Head of caudate nucleus (tissue), 42 donors: ENCODE results near the gene CMIP.
A peak's percentile ranks its signal among the peaks of the same experiment; 100 is the strongest.
"Not testable (repeated sequence)": the region's sequence is repeated elsewhere in the genome, so short reads cannot be mapped to it uniquely, and the experiment has no call there.

Source experiments
- DNase-seq, 42 donors: peaks; one replicate each; pipeline versions ENCODE4 v3.0.0 to v3.0.0-alpha.2; 2020 to 2021; ENCODE audit warnings: mixed read lengths in 7 of 42
- intact Hi-C: fragments of 100-400 bp; cut with DNase I; formaldehyde crosslinking; loops from one replicate; pipeline ENCODE4 v1.15.0; 2022

The CMIP gene

DNA sequence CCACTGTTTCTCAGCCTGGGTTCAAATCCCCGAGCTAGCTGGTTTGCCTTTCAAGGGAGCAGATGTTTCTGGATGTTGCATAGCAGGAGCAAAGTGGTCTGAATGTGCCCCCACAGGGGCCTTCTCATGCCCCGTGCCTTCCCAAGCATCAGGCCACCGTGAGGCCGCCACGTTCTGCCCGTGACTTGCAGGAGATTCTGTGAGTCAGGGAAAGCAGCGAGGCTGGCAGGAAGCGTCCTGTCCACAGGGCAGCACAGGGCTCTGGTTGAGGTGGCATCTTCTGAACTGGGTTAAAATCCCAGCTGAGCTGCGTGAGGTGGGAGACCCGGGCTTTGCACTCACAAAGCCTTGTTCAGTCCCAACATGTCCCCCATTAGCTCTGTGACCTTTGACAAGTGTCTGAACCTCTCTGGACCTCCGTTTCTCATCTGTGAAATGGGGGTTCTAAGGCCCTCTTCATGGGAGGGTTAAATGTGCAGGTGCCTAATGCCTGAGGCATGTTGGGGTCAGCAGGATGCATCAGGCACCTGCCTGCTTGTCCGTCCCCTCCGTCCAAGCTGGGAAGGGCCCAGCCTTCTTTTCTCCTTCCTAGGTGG lies 239.7 kb downstream of the CMIP start:
- DNase-seq, result no peak
- intact Hi-C loops, result no loop called here

DNA sequence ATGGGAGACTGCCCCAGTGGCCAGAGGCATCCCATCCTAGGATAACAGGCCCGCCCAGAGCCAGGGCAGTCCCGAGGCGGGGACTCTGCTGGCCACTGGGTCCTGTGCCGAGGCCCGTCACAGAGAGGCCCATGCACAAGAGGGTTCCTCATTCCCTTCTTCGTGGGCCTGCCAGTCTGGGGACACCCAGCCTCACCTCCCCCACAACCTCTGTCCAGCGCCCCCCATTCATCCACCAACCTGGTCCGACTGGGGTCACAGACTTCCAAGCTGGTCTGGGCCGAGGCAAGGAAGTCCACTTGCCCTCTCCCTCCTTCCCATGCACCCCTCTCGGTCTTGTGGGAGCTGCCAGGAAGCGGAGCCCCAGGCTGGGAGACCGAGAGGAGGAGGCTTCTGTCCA lies 240.3 kb downstream of the CMIP start:
- DNase-seq, result no peak
- intact Hi-C loops, result no loop called here

DNA sequence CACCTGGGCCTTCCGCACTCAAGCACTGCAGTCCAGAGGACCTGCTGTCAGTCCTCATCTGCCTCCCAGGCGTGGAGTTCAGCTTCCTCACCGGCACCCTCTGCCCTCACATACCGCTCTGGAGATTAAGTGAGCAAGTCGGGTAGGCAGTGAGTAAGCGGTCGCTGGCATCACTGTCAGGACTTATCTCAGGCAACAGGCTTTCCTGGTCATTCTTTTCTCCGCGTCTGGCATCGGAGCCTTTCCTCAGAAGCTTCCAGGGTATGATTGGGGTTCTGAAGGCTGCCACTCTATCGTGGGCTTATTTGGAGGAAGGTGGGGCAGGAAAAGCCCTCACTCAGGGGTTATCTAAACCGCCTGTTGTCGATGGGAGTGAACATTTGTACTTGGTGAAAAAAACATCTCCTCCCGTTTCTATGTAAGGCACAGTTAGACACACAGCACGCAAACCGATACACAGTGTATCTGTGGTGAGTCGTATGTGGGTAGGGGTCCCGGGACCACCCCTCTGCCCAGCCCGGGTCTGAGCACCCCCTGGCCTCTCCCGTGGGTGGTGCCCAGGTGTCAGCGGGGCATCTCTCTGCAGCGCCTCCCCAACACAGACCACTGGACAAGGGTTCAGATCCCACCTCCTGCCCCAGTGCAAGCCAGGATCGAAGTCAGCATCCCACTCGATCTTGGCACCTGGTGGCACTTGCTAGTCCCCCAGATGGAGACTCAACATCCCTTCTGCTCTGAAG lies 242.0 kb downstream of the CMIP start:
- DNase-seq, result no peak
- intact Hi-C loops, result no loop called here

DNA sequence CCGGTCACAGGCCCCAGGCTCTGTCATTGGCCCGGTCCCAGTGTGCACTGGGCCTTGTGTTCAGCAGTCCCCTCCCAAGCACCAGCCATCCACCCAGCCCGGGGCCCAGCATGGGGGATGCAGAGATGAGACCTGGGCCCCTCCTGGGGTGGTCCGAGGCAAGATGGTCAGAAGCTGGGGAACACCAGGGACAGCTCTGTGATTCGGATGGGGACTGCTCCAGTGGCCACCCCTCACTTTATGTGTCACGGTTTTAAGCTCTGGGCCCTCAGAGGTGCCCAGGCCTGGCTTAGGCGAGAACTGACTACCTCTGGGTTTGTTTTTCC lies 242.5 kb downstream of the CMIP start:
- intact Hi-C loops, result no loop called here
- DNase-seq, result no peak

DNA sequence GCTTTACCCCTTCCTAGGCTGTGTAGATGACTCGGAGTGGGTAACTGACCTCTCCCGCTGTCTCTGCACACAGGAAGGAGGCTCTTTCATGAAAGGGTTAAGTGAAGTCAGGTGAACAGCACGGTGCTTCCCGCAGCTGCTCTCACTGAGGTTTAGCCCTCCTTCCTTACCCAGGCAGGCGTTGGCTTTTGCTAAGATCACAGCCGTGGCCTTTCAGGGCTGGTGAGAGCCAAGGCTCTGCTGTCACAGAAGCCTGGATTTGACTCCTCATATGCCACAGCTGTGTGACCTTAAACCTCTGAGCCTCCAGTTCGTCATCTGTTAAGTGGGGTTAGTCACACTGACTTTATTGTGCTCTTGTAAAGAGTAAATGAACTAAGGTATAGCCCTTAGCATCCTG lies 243.6 kb downstream of the CMIP start:
- intact Hi-C loops, result no loop called here
- no peak for DNase-seq

DNA sequence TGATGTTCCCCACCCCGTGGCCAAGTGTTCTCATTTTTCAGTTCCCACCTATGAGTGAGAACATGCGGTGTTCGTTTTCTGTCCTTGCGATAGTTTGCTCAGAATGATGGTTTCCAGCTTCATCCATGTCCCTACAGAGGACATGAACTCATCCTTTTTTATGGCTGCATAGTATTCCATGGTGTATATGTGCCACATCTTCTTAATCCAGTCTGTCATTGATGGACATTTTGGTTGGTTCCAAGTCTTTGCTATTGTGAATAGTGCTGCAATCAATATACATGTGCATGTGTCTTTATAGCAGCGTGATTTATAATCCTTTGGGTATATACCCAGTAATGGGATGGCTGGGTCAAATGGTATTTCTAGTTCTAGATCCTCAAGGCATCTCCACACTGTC lies 244.2 kb downstream of the CMIP start:
- DNase-seq, intact Hi-C loops: not testable (repeated sequence)

DNA sequence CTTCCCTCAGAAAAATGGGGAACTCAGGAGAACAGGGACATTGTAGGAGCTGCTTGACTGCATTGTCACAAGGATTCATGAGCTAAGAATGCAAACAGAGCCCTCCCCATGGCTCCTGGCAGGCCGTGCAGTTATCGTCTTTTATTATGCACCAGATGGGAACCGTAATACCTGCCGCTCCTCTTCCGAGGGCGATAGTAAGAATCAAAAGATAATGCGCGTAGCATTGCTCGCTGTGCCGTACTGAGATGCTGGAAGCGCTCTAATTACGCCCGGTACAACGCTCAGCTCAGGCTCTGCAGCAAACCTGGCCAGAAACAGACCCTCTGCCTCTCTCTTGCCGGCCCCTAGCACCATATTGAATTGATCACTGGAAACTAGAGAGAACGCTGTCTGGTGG lies 247.4 kb downstream of the CMIP start:
- no peak for DNase-seq
- intact Hi-C loops, result loop anchor here (10.0 kb wide), 1 partner anchor 67 kb away; no protein-coding TSS in a partner anchor

DNA sequence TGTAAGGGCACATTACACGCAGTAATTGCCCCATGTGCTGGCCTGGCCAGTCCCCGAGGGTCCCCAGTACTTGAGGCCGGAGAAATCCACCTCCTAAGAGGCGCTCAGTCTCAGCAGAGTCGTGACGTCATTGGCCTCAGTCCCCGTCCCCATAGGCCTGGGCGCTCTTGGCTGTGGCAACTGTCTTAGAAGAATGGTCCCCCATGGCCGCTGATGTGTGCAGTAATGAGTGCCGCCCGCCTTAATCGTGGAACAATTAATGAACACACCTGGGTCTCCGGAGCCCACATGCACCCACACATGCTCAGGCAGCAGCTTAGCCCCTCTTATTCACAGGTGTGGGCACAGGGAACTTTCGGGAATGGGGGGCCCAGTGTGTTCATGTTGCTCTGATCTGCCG lies 248.0 kb downstream of the CMIP start:
- intact Hi-C loops, result loop anchor here (10.0 kb wide), 1 partner anchor 68 kb away; no protein-coding TSS in a partner anchor
- no peak for DNase-seq

DNA sequence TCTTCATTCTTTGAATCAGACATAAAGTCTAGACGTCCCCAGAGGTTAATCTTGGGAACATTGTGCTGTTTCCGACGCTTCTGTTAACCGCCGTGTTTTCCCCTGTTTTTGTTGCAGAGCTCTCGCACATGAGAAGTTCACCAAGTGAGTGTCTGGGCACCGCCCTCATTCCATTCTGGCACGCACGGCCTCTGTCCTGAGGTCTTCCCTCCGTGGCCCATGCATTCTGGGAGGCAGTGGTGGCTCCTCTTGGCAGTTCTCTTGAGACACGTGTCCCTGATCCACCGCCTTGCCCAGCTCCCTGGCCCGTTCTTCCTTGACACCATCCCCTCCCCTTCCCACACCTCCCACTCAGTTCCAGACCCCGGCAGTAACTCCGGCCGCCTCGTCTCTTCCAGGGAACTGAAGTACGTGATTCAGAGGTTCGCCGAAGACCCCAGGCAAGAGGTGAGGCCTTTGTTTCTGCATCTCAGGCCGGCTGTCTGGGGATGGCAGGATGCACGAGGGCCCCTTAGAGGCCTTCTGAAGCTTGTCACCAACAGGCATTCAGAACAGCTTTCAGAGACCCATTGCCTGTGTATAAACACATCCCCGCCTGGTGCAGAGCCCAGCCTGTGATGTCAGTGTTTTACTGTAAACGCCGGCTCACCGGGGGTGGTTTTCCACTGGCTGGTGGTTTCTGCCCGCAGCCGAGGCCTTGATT lies 248.6 kb downstream of the CMIP start:
- DNase-seq, result peak in 7 of 42 donors; percentile 24 to 74 (median 40)
- intact Hi-C loops, result loop anchor here (10.0 kb wide), 1 partner anchor 68 kb away; no protein-coding TSS in a partner anchor

DNA sequence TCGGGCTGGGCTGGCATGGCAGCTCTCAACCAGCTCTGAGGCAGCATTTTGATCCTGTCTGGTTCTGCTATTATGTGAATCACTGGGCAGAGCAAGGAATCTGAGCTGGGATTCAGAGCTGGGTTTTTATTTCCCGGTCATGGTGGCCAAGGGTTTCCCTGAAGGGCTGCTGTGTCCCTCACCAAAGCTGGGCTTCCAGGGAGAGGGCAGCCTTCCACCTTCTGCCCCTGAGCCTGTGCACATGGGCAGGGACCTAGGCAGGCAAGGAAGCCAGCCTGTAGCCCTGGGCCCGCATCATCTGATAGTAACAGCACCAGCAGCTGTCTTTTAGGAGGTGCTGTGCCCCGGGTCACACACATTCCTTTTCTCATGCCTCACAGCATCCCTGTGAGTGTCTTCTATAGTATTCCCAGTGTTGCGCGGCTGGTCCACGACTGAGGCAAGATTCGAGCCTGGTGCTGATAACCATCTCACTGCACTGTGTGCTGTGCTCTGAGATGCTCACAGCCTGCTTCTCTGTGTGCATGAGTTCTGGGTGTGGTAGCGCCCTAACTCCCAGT lies 249.2 kb downstream of the CMIP start:
- no peak for DNase-seq
- intact Hi-C loops, result loop anchor here (10.0 kb wide), 1 partner anchor 69 kb away; no protein-coding TSS in a partner anchor

DNA sequence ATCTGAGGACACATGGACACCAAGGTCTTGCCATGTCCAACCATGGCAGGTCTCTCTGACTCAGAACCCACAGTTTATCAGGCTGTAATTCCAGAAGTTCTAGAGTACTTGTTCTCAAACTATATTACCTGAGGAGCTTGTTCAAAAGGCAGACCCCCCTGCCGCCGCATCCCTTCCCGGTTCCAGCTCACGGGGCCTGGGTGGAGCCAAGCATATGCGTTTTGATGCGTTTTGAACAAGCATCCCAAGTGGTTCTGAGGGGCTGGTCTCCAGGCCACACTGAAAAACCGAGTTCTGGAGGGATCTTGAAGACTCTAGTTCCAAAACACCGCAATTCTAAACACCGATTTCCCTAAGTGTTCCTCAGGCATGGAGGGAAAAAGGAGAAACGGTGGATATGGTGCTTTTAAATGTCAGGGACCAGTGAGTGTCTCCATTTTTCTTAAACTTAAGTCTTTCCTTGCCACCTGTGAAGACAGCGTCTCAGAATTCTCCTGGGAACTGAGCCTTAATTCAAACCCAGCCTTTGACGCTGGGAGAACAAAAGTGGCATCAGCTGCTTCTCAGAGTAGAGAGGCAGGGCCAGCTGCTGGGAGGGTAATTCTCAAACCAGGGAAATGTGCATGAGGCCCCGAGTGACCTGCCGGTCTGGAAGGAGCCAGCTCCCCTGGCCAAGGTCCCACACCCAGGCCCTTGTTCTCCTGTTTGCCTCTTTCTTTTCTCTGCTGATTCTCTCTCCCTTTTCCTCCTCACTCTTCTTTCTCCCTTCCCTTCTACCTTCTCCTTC lies 250.1 kb downstream of the CMIP start:
- peak in 13 of 42 donors; percentile 31 to 66 (median 53) for DNase-seq
- intact Hi-C loops, result loop anchor here (10.0 kb wide), 1 partner anchor 70 kb away; no protein-coding TSS in a partner anchor

DNA sequence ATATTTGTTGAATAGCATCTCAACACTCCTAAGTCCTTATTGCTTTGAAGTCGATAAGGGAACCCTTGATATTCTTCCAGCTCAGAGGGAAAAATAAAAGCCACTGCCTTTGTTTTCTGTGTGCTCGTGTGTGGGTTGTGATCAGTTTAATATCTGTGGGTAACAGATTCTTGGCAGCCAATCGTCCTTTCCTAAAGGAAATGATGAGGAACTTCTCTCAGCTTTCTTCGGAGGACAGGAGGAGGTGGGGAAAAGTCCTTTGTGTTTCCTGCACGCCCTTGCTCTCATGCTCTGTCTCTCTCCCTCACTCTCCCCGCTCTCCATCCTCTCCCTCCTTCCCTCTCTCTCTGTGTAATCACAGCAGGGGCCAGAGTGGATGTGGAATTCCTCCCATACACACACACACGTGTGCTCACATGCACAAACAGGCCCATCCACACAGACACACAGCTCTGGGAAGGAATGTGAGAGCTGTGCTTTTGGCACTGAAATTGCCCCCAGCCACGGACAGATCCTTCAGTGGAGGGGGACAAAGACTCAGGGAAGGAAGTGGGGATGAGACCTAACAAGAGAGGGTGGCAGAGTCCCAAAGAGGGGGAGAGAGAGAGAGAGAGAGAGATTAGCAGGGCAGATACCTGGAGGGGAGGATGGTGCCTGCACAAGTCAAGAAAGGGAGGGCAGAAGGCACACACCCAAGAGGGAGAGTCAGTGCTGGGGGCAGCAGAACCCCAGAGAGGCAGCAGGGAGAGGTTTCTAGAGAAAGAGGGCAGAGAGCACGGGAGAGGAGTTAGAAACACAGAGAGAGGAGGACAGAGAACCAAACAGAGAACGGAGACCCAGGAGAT lies 250.9 kb downstream of the CMIP start:
- intact Hi-C loops, result loop anchor here (10.0 kb wide), 1 partner anchor 71 kb away; no protein-coding TSS in a partner anchor
- no peak for DNase-seq

DNA sequence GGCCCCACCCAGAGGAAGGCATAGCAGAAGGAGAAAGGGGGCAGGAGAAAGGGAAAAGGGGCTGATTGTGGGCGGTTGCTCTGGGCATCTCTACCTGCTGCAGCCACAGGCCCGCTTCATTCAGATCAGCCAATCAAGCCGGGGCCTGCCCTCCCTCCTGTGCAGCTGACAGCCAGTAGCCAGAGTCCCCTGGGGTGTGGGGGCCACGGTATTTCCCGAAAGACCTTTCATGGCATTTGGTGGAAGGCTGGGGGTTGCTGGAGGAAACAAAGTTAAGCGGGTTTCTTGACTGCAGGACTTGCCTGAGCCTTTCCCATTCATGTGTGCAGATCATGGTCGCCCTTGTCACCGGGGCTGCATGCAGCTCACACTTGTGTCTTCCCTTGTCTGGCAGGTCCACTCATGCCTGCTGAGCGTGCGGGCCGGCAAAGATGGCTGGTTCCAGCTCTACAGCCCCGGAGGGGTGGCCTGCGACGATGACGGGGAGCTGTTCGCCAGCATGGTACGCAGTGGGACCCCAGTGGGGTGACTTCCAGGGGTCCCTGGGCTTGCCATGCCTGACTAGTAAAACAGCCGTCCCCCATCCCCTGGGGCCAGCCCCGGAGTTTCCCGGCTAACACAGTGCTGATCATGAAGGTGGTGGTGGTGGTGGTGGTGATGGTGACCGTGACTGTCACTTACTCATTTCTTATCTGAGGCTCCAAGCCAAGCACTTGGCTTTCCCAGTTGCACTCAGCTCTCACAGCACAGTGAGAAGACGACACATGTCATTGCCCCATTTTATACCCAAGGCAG lies 251.8 kb downstream of the CMIP start:
- intact Hi-C loops, result loop anchor here (10.0 kb wide), 1 partner anchor 72 kb away; no protein-coding TSS in a partner anchor

DNA sequence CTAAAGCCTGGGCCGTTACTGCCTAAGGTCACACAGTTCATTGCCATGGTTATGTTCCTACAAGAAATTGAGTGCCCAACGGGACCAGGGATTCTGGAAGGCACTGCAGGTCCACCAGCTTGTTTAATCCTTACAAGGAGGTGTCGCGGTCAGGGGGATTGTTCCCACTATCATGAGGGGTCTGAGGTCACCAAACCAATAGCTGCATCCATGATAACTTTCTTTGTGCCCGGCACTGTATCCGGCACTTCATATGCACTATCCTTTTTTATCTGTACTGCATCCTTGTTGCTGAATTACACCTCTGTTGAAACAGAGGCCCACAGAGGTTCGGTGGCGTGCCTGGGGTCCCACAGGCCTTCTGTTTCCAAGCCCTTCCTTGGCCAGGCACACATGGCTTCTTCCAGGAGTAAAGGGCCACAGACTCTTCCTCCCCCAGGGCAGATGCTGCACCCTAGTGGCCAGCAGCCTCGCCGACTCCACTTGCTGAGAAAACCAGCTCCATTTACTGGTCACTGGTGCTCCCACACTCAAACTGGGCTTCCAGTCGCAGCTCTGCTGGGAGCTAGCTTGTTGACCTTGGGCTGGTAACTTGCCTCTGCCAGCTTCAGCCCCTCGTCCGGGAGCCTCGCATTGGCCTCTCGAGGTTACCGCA lies 252.5 kb downstream of the CMIP start:
- intact Hi-C loops, result loop anchor here (10.0 kb wide), 1 partner anchor 72 kb away; no protein-coding TSS in a partner anchor
- DNase-seq, result peak in 37 of 42 donors; percentile 34 to 81 (median 61)

More for the DNA sequence above, 251.8 kb downstream of the CMIP start:
- DNase-seq, result no peak

DNA sequence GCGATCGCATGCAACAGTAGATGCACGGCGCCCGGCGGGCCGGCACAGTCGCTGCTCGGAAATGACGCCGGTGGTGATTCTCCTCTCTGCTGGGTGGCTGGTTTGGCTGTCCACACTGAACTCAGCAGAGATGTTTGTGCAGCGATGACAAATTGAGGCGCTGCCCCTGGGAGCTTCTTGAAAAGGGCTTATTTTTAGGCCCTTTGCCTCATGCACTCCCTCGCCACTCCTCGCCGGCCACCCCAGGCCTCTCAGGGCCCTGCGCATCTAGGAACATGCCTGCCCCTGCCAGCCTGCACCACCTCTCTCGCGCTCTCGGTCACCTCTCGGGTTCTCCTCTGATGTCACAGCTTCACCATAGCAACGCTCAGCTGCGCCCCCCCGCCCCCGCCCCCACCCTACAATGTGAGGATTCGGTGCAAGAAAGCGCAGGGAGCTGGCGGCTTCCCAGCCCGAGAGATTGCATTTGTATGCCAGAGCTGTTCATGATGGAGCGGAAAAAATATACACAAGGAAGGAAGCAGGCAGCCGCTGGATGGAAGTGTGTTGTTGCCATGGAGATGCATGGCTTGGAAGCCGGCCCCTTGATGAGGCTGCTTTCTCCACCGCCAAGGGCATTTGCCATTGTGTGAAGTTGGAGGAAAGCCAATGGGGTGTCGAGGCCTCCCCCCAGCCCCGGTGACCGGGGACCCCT lies 253.2 kb downstream of the CMIP start:
- peak; percentile 27 to 76 (median 52) for DNase-seq
- intact Hi-C loops, result loop anchor here (10.0 kb wide), 1 partner anchor 73 kb away; no protein-coding TSS in a partner anchor

DNA sequence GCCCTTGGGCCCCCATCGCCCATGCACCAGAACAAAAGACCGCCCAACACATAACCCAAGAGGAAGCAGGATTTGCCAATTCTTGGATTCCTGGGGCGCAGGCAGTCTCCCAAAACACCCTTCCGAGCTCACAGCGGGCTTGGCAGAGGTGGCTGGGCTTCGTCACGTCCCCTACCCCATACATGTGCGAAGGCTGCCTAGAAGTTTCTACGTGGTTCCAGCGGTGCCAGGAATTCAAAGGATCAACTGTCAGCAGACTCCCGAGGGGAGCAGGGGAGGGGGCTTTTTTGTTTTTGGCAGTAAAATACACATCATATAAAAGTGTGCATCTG lies 253.7 kb downstream of the CMIP start:
- peak in 1 of 42 donors; percentile 33 for DNase-seq
- intact Hi-C loops, result loop anchor here (10.0 kb wide), 1 partner anchor 73 kb away; no protein-coding TSS in a partner anchor
